ENCODE measurements around the gene MAML2.

Gene MAML2

GRCh38 chr11:95993438-95994298 is 349.3 kb downstream of the MAML2 start:
- no peak for DNase-seq

GRCh38 chr11:95991545-95991944 is 351.4 kb downstream of the MAML2 start:
- peak; percentile 82 for DNase-seq

- DNase-seq: no peak
These were observed 351.9 kb downstream of the MAML2 start for GRCh38 chr11:95991101-95991500.

GRCh38 chr11:95989780-95990179 is 353.2 kb downstream of the MAML2 start:
- DNase-seq: no peak

- no peak for DNase-seq
These were observed 353.9 kb downstream of the MAML2 start for GRCh38 chr11:95989076-95989605.

- peak; percentile 57 for DNase-seq
These were observed 357.7 kb downstream of the MAML2 start for GRCh38 chr11:95985174-95985808.

GRCh38 chr11:95984072-95984471 is 358.9 kb downstream of the MAML2 start:
- DNase-seq: no peak

GRCh38 chr11:95977534-95978174 is 365.3 kb downstream of the MAML2 start:
- DNase-seq: no peak

GRCh38 chr11:95976550-95976949 is 366.4 kb downstream of the MAML2 start:
- DNase-seq: no peak

- no peak for DNase-seq
These were observed 367.7 kb downstream of the MAML2 start for GRCh38 chr11:95975343-95975742.

- no peak for DNase-seq
These were observed 370.9 kb downstream of the MAML2 start for GRCh38 chr11:95972060-95972459.

GRCh38 chr11:95968585-95968984 is 374.4 kb downstream of the MAML2 start:
- DNase-seq: peak; percentile 22

- DNase-seq: no peak
These were observed 378.7 kb downstream of the MAML2 start for GRCh38 chr11:95964281-95964680.

- no peak for DNase-seq
These were observed 381.2 kb downstream of the MAML2 start for GRCh38 chr11:95961758-95962157.

GRCh38 chr11:95950905-95951304 is 392.1 kb downstream of the MAML2 start:
- DNase-seq: no peak

- no peak for DNase-seq
These were observed 394.4 kb downstream of the MAML2 start for GRCh38 chr11:95948637-95949036.

GRCh38 chr11:95944623-95945022 is 398.4 kb downstream of the MAML2 start:
- no peak for DNase-seq

- DNase-seq: no peak
These were observed 399.4 kb downstream of the MAML2 start for GRCh38 chr11:95943546-95943945.

GRCh38 chr11:95939091-95939490 is 403.9 kb downstream of the MAML2 start:
- peak; percentile 17 for DNase-seq

GRCh38 chr11:95937358-95937757 is 405.6 kb downstream of the MAML2 start:
- DNase-seq: peak; percentile 22

- DNase-seq: no peak
These were observed 409.4 kb downstream of the MAML2 start for GRCh38 chr11:95933594-95933993.

GRCh38 chr11:95931916-95932315 is 411.1 kb downstream of the MAML2 start:
- DNase-seq: no peak

GRCh38 chr11:95930948-95931347 is 412.0 kb downstream of the MAML2 start:
- no peak for DNase-seq

GRCh38 chr11:95926726-95927125 is 416.3 kb downstream of the MAML2 start:
- DNase-seq: no peak
